HepG2 (cell line): ENCODE measurements around the gene ASXL1. TPM values are rescaled to one million over a fixed set of nuclear protein-coding genes. Genes with fewer than 3 reads are reported as not detected.

Source experiments
- EZH2 ChIP-seq: conservative IDR thresholded peaks from 2 replicates; pipeline ENCODE4 v1.6.1; 2012; ENCODE audit warnings: mild to moderate bottlenecking, low read depth, low read length, moderate library complexity
- FOXP1 ChIP-seq, 2 experiments: fragments of 450-650 bp in 1 of 2; IDR thresholded peaks; 2 replicates each; pipeline ENCODE4 v1.6.1; 2017 to 2018; ENCODE audit warnings: antibody characterized with exemption in 1 of 2
- GLI4 ChIP-seq: sonication (generic); formaldehyde crosslinking; IDR thresholded peaks from 2 replicates; pipeline ENCODE4 v1.5.1; 2020; ENCODE audit warnings: missing genetic modification reagents, mild to moderate bottlenecking, moderate library complexity, borderline replicate concordance
- HOXA3 ChIP-seq: sonication (generic); formaldehyde crosslinking; IDR thresholded peaks from 2 replicates; pipeline ENCODE4 v1.5.0; 2020; ENCODE audit warnings: missing genetic modification reagents
- KLF11 ChIP-seq: IDR thresholded peaks from 2 replicates; pipeline ENCODE4 v1.6.1; 2016; ENCODE audit warnings: missing compliant biosample characterization
- KMT2A ChIP-seq: sonication (generic); formaldehyde crosslinking; IDR thresholded peaks from 2 replicates; pipeline ENCODE4 v1.4.0; 2020; ENCODE audit warnings: missing genetic modification reagents
- MIXL1 ChIP-seq: IDR thresholded peaks from 2 replicates; pipeline ENCODE4 v1.6.1; 2016
- MXI1 ChIP-seq: IDR thresholded peaks from 3 replicates; pipeline ENCODE4 v1.6.1; 2012; ENCODE audit warnings: low read depth, low read length, inconsistent platforms, borderline replicate concordance
- NFYC ChIP-seq: IDR thresholded peaks from 2 replicates; pipeline ENCODE4 v1.6.1; 2016; ENCODE audit warnings: missing genetic modification reagents, missing compliant biosample characterization
- NKX3-1 ChIP-seq: sonication (generic); formaldehyde crosslinking; IDR thresholded peaks from 2 replicates; pipeline ENCODE4 v1.5.0; 2020; ENCODE audit warnings: missing genetic modification reagents
- PHB2 ChIP-seq: fragments of 450-650 bp; IDR thresholded peaks from 2 replicates; pipeline ENCODE4 v1.6.1; 2018; ENCODE audit not compliant: partially characterized antibody
- RFXAP ChIP-seq: sonication (generic); formaldehyde crosslinking; IDR thresholded peaks from 2 replicates; pipeline ENCODE4 v1.4.0; 2020; ENCODE audit warnings: missing genetic modification reagents, borderline replicate concordance
- SIN3B ChIP-seq: fragments of 150-350 bp; IDR thresholded peaks from 2 replicates; pipeline ENCODE4 v1.6.1; 2014; ENCODE audit warnings: low read length
- SP1 ChIP-seq, 2 experiments: fragments of 450-650 bp in 1 of 2; sonication (generic) in 1 of 2; formaldehyde crosslinking in 1 of 2; IDR thresholded peaks; 2 replicates each; pipeline versions ENCODE4 v1.4.0 to v1.6.1; 2016 to 2020; ENCODE audit warnings: missing genetic modification reagents in 1 of 2
- STAT6 ChIP-seq: sonication (generic); formaldehyde crosslinking; IDR thresholded peaks from 2 replicates; pipeline ENCODE4 v1.4.0; 2020; ENCODE audit warnings: missing genetic modification reagents, mild to moderate bottlenecking, borderline replicate concordance
- ZFP90 ChIP-seq: sonication (generic); formaldehyde crosslinking; IDR thresholded peaks from 2 replicates; pipeline ENCODE4 v1.8.0; 2022; ENCODE audit warnings: missing genetic modification reagents, mild to moderate bottlenecking, inconsistent platforms, borderline replicate concordance
- ZNF138 ChIP-seq: sonication (generic); formaldehyde crosslinking; IDR thresholded peaks from 2 replicates; pipeline ENCODE4 v1.5.0; 2020; ENCODE audit warnings: mild to moderate bottlenecking, low read depth, missing genetic modification reagents
- ZNF3 ChIP-seq: IDR thresholded peaks from 2 replicates; pipeline ENCODE4 v1.7.0; 2017; ENCODE audit warnings: inconsistent platforms
- ZNF513 ChIP-seq: sonication (generic); formaldehyde crosslinking; conservative IDR thresholded peaks from 2 replicates; pipeline ENCODE4 v1.5.0; 2020; ENCODE audit warnings: missing genetic modification reagents
- ZNF562 ChIP-seq: sonication (generic); formaldehyde crosslinking; IDR thresholded peaks from 2 replicates; pipeline ENCODE4 v1.8.0; 2022; ENCODE audit warnings: missing genetic modification reagents, borderline replicate concordance
- ZNF615 ChIP-seq: sonication (generic); formaldehyde crosslinking; IDR thresholded peaks from 2 replicates; pipeline ENCODE4 v1.5.0; 2020; ENCODE audit warnings: mild to moderate bottlenecking, missing genetic modification reagents, borderline replicate concordance
- ZNF709 ChIP-seq: sonication (generic); formaldehyde crosslinking; IDR thresholded peaks from 2 replicates; pipeline ENCODE4 v1.5.0; 2020; ENCODE audit warnings: mild to moderate bottlenecking, missing genetic modification reagents
- ZNF740 ChIP-seq: sonication (generic); formaldehyde crosslinking; IDR thresholded peaks from 2 replicates; pipeline ENCODE4 v1.4.0; 2020; ENCODE audit warnings: missing genetic modification reagents
- ZNF878 ChIP-seq: sonication (generic); formaldehyde crosslinking; IDR thresholded peaks from 2 replicates; pipeline ENCODE4 v1.8.1; 2023; ENCODE audit warnings: mild to moderate bottlenecking, missing genetic modification reagents, moderate library complexity
- ZSCAN20 ChIP-seq: sonication (generic); formaldehyde crosslinking; IDR thresholded peaks from 2 replicates; pipeline ENCODE4 v1.4.0; 2020; ENCODE audit warnings: missing genetic modification reagents, mild to moderate bottlenecking, borderline replicate concordance
- ZSCAN31 ChIP-seq: sonication (generic); formaldehyde crosslinking; IDR thresholded peaks from 2 replicates; pipeline ENCODE4 v1.5.0; 2020; ENCODE audit warnings: low read depth, mild to moderate bottlenecking, missing genetic modification reagents
- polyA plus RNA-seq, 8 experiments: library from polyadenylated mRNA; depleted of rRNA in 3 of 8; stranded (reverse) in 7 of 8; unstranded in 1 of 8; fragments of >200 nt; fragmentation: Illumina TruSeq in 4 of 8; extraction: Trizol in 4 of 8; gene quantifications; 2 replicates each; pipeline versions ENCODE4 v1.2.1 to v1.2.3, GENCODE V29; 2011 to 2016; ENCODE audit warnings: low read depth in 4 of 8, missing spikeins in 1 of 8, mixed read lengths in 1 of 8; ENCODE audit not compliant: insufficient read depth in 1 of 8
- total RNA-seq, 5 experiments: library from RNA; depleted of rRNA; stranded (reverse); fragments of >200 nt; fragmentation: Illumina TruSeq; extraction: Trizol; gene quantifications; 2 replicates each; pipeline ENCODE4 v1.2.3, GENCODE V29; 2016; ENCODE audit warnings: low read depth in 1 of 5

ASXL1 gene
- total and polyA plus RNA-seq, 2 of the 13 experiments (the other 11 are each of a cell fraction or from before 2014, with no cell fraction given), result 62.1 to 74.8 TPM

- TF ChIP-seq SP1 (IDR thresholded peaks at IDR 0.05) (no peak), SP1 (CRISPR knock-in tag; IDR thresholded peaks at IDR 0.05) (no peak), ZNF138 (CRISPR knock-in tag) (0 out of 2 replicates have a peak, but pooled peaks have one; percentile 39), ZNF878 (CRISPR knock-in tag) (0 out of 2 replicates have a peak, but pooled peaks have one; percentile 71), ZNF615 (CRISPR knock-in tag) (no peak), ZNF709 (CRISPR knock-in tag) (no peak), KMT2A (CRISPR knock-in tag) (no peak), ZNF3 (CRISPR knock-in tag) (no peak), STAT6 (CRISPR knock-in tag) (no peak), ZNF562 (no peak), FOXP1 (IDR thresholded peaks at IDR 0.05) (no peak), FOXP1 (CRISPR knock-in tag; IDR thresholded peaks at IDR 0.05) (peak; percentile 57), MXI1 (no peak), MIXL1 (CRISPR knock-in tag) (peak; percentile 32; the same call in 1 of the 2 replicates), GLI4 (CRISPR knock-in tag) (no peak), PHB2 (no peak), ZSCAN31 (CRISPR knock-in tag) (no peak), ZNF513 (CRISPR knock-in tag) (no peak), NFYC (CRISPR knock-in tag) (no peak), HOXA3 (CRISPR knock-in tag) (no peak; the same call in 1 of the 2 replicates), KLF11 (CRISPR knock-in tag) (no peak), SIN3B (no peak), NKX3-1 (no peak), EZH2 (no peak), ZSCAN20 (no peak), RFXAP (CRISPR knock-in tag) (no peak), ZNF740 (CRISPR knock-in tag) (no peak), ZFP90 (CRISPR knock-in tag) (no peak)
Observed at GRCh38 chr20:32338665-32339064, 19.5 kb upstream of the ASXL1 start (continued).
